Peyer's patch (tissue), 4 donors: ENCODE measurements around the gene COL16A1.

ENCODE experiments used
- CTCF ChIP-seq, 6 experiments: fragments of 450-650 bp in 4 of 6; fragments of 200-600 bp in 2 of 6; sonication (generic) in 1 of 6; IDR thresholded peaks; one replicate each; pipeline ENCODE4 v1.5.1; 2017 to 2019; ENCODE audit warnings: antibody characterized with exemption in 6 of 6, mild to moderate bottlenecking in 3 of 6, moderate library complexity in 1 of 6
- POLR2A ChIP-seq, 2 donors: fragments of 450-650 bp; IDR thresholded peaks; one replicate each; pipeline ENCODE4 v1.5.1; 2017; ENCODE audit warnings: antibody characterized with exemption in 2 of 2, mild to moderate bottlenecking in 2 of 2, moderate library complexity in 2 of 2

GRCh38 chr1:31685795-31686194 lies 18.0 kb downstream of the COL16A1 start:
- no peak for TF ChIP-seq CTCF (IDR thresholded peaks at IDR 0.05)
- no peak for TF ChIP-seq POLR2A (IDR thresholded peaks at IDR 0.05)
